A549 (cell line): ENCODE measurements around the gene MPP4. TPM values are rescaled to one million over a fixed set of nuclear protein-coding genes. Genes with fewer than 3 reads are reported as not detected.
"Not testable (repeated sequence)": the region's sequence is repeated elsewhere in the genome, so short reads cannot be mapped to it uniquely, and the experiment has no call there.

Experiments
- ATAC-seq, 2 experiments: fragments of 200-7000 bp in 1 of 2; fragments of >200 bp in 1 of 2; cut with Nextera tagmentation in 1 of 2; cut with Tn5 transposase in 1 of 2; 3 replicates each; pipeline versions ENCODE4 v1.8.0 to v1.9.1; 2018 to 2020; ENCODE audit warnings: mild to moderate bottlenecking in 1 of 2, moderate library complexity in 1 of 2
- CTCF ChIA-PET: fragments of 300-600 bp; sonication (Branson Sonifier 250); formaldehyde crosslinking; extraction: SDS; loops from one replicate; lab custom pipeline; 2021; ENCODE audit warnings: antibody characterized with exemption, inconsistent platforms; lab: Yijun Ruan, JAX
- POLR2A ChIA-PET: fragments of 350-600 bp; formaldehyde crosslinking; extraction: SDS; loops from one replicate; lab custom pipeline; 2021; ENCODE audit warnings: antibody characterized with exemption, inconsistent platforms; lab: Yijun Ruan, JAX
- DNase-seq, 2 experiments: peaks; one replicate each; pipeline versions ENCODE4 v3.0.0 to v3.0.0-alpha.2; 2011 to 2016; ENCODE audit warnings: low read depth in 1 of 2, low spot score in 1 of 2
- FAIRE-seq: peaks from 2 replicates; lab custom pipeline; 2011; peaks lifted over from hg19 to GRCh38; lab: Jason Lieb, UNC
- H3K27ac ChIP-seq, 2 experiments: fragments of >200 bp; sonication (Bioruptor Twin); formaldehyde crosslinking; 3 replicates each; pipeline ENCODE4 v1.5.1; 2016 to 2017
- H3K4me1 ChIP-seq: fragments of >200 bp; sonication (Bioruptor Twin); formaldehyde crosslinking; 3 replicates; pipeline ENCODE4 v1.6.1; 2016
- H3K4me2 ChIP-seq: fragments of >200 bp; sonication (Bioruptor Twin); formaldehyde crosslinking; 3 replicates; pipeline ENCODE4 v1.6.1; 2016
- H3K4me3 ChIP-seq: fragments of >200 bp; sonication (Bioruptor Twin); formaldehyde crosslinking; 3 replicates; pipeline ENCODE4 v1.5.1; 2016
- H3K9me3 ChIP-seq: fragments of >200 bp; sonication (Bioruptor Twin); formaldehyde crosslinking; 3 replicates; pipeline ENCODE4 v1.6.1; 2016
- BCL3 ChIP-seq: fragments of >200 bp; sonication (Bioruptor Twin); formaldehyde crosslinking; IDR thresholded peaks from 3 replicates; pipeline ENCODE4 v1.6.1; 2016
- CBX2 ChIP-seq: fragments of 200-600 bp; sonication (generic); IDR thresholded peaks from 2 replicates; pipeline ENCODE4 v1.6.1; 2016; ENCODE audit warnings: low read depth, mild to moderate bottlenecking, borderline replicate concordance
- CHD2 ChIP-seq: fragments of 150-350 bp; IDR thresholded peaks from 2 replicates; pipeline ENCODE4 v1.6.1; 2014; ENCODE audit warnings: low read length; ENCODE audit not compliant: partially characterized antibody
- E2F6 ChIP-seq: IDR thresholded peaks from 2 replicates; pipeline ENCODE4 v1.6.1; 2012; ENCODE audit warnings: low read depth, borderline replicate concordance
- EHMT2 ChIP-seq: fragments of 200-600 bp; sonication (generic); IDR thresholded peaks from 2 replicates; pipeline ENCODE4 v1.6.1; 2016; ENCODE audit warnings: antibody characterized with exemption, low read depth, mild to moderate bottlenecking, moderate library complexity
- FOXS1 ChIP-seq: fragments of 250-450 bp; sonication (Bioruptor Pico); IDR thresholded peaks from 2 replicates; pipeline ENCODE4 v1.5.0; 2020; ENCODE audit warnings: mild to moderate bottlenecking, moderate library complexity
- HDAC2 ChIP-seq: fragments of 200-600 bp; sonication (generic); IDR thresholded peaks from 2 replicates; pipeline ENCODE4 v1.6.1; 2016
- HEYL ChIP-seq: fragments of 250-450 bp; sonication (Bioruptor Pico); IDR thresholded peaks from 2 replicates; pipeline ENCODE4 v1.8.0; 2021; ENCODE audit warnings: mild to moderate bottlenecking, moderate library complexity
- HMGXB4 ChIP-seq: fragments of 250-450 bp; sonication (Bioruptor Pico); IDR thresholded peaks from 2 replicates; pipeline ENCODE4 v1.5.0; 2021; ENCODE audit warnings: mild to moderate bottlenecking, moderate library complexity, borderline replicate concordance
- HOXB13 ChIP-seq: fragments of 250-450 bp; sonication (Bioruptor Pico); IDR thresholded peaks from 2 replicates; pipeline ENCODE4 v1.5.0; 2020; ENCODE audit warnings: low read depth, mild to moderate bottlenecking, moderate library complexity
- JUNB ChIP-seq: fragments of >200 bp; sonication (Bioruptor Twin); formaldehyde crosslinking; IDR thresholded peaks from 2 replicates; pipeline ENCODE4 v1.6.1; 2016
- MAFK ChIP-seq: fragments of 450-650 bp; IDR thresholded peaks from 2 replicates; pipeline ENCODE4 v1.6.1; 2014; ENCODE audit not compliant: partially characterized antibody
- PBX3 ChIP-seq: IDR thresholded peaks from 2 replicates; pipeline ENCODE4 v1.6.1; 2012
- RCOR1 ChIP-seq: fragments of 150-350 bp; IDR thresholded peaks from 2 replicates; pipeline ENCODE4 v1.6.1; 2014; ENCODE audit warnings: antibody characterized with exemption, low read length, low read depth
- REST ChIP-seq: fragments of 200-600 bp; sonication (generic); IDR thresholded peaks from 2 replicates; pipeline ENCODE4 v1.6.1; 2016; ENCODE audit warnings: antibody characterized with exemption, mild to moderate bottlenecking, moderate library complexity
- RFX5 ChIP-seq: fragments of 450-650 bp; IDR thresholded peaks from 2 replicates; pipeline ENCODE4 v1.7.1; 2014; ENCODE audit warnings: antibody characterized with exemption, mild to moderate bottlenecking, moderate library complexity
- RNF2 ChIP-seq: fragments of 200-600 bp; sonication (generic); IDR thresholded peaks from 2 replicates; pipeline ENCODE4 v1.6.1; 2016; ENCODE audit warnings: low read depth, mild to moderate bottlenecking, antibody characterized with exemption, moderate library complexity, borderline replicate concordance
- SREBF2 ChIP-seq: fragments of 450-650 bp; IDR thresholded peaks from 2 replicates; pipeline ENCODE4 v1.6.1; 2014; ENCODE audit warnings: mild to moderate bottlenecking, moderate library complexity
- ZC3H11A ChIP-seq: fragments of 450-650 bp; IDR thresholded peaks from 2 replicates; pipeline ENCODE4 v1.6.1; 2014; ENCODE audit warnings: antibody characterized with exemption, mild to moderate bottlenecking
- ZFP36 ChIP-seq: fragments of 450-650 bp; IDR thresholded peaks from 2 replicates; pipeline ENCODE4 v1.6.1; 2014; ENCODE audit warnings: borderline replicate concordance; ENCODE audit not compliant: partially characterized antibody
- ZNF302 ChIP-seq: fragments of 250-450 bp; sonication (Bioruptor Pico); IDR thresholded peaks from 2 replicates; pipeline ENCODE4 v1.9.0; 2021; ENCODE audit warnings: inconsistent platforms, mild to moderate bottlenecking, moderate library complexity
- WGBS: methylation state at CpG from one replicate; pipeline ENCODE4 v1.1.6; 2017; ENCODE audit errors: missing lambda C conversion rate; 5-methylcytosine and 5-hydroxymethylcytosine counted together
- polyA plus RNA-seq, 4 experiments: library from polyadenylated mRNA; depleted of rRNA in 3 of 4; stranded (reverse); fragments of >200 nt; fragmentation: RNase III in 1 of 4; extraction: RNeasy Plus Mini Kit Qiagen cat#74134 plus additional on column Dnase treatment in 1 of 4; gene quantifications; 2 replicates in 3 of 4; 3 replicates in 1 of 4; pipeline ENCODE4 v1.2.3, GENCODE V29; 2011 to 2017

The MPP4 gene
- polyA plus RNA-seq, 2 of the 4 experiments (the other 2 are of a cell fraction), result 0.06 to 0.19 TPM

- Histone ChIP-seq H3K27ac (no peak overlapping the region), H3K4me2 (no peak overlapping the region), H3K9me3 (no peaks in the 10 kb centered on the region), H3K4me3 (no peak overlapping the region), H3K4me1 (no peaks in the 10 kb centered on the region)
- ATAC-seq (no peak), FAIRE-seq (no peak), DNase-seq (no peak)
- 47% methylated on average over 3 of the region's 3 CpGs for WGBS
- TF ChIP-seq CHD2 (no peak), RCOR1 (no peak)
- CTCF ChIA-PET, result interaction anchor here (0.6 kb wide), 1 partner anchor 13 kb away, joined by 3 read pairs; no protein-coding TSS in a partner anchor
- POLR2A ChIA-PET, result no interaction called here
Observed at GRCh38 chr2:201674298-201674697, 24.1 kb downstream of the MPP4 start.

GRCh38 chr2:201673546-201673945 is 24.9 kb downstream of the MPP4 start:
- no peak for FAIRE-seq
- CTCF ChIA-PET, result no interaction called here
- DNase-seq, result no peak
- no peak for ATAC-seq
- no peaks in the 10 kb centered on the region for H3K9me3 ChIP-seq
- 4% methylated on average over 2 of the region's 2 CpGs for WGBS
- no peak overlapping the region for H3K27ac ChIP-seq
- no peak for TF ChIP-seq CBX2
- TF ChIP-seq RFX5, result no peak
- TF ChIP-seq ZC3H11A, result no peak
- TF ChIP-seq E2F6, result no peak
- TF ChIP-seq BCL3, result no peak
- TF ChIP-seq HDAC2, result no peak
- TF ChIP-seq PBX3, result no peak
- no peak for TF ChIP-seq ZFP36
- TF ChIP-seq FOXS1 (CRISPR knock-in tag), result no peak
- TF ChIP-seq HOXB13 (CRISPR knock-in tag), result no peak
- TF ChIP-seq MAFK, result no peak
- TF ChIP-seq HEYL (CRISPR knock-in tag), result no peak
- TF ChIP-seq RNF2, result no peak
- TF ChIP-seq SREBF2, result no peak
- no peak for TF ChIP-seq JUNB
- H3K4me2 ChIP-seq, result no peak overlapping the region
- H3K4me3 ChIP-seq, result no peak overlapping the region
- H3K4me1 ChIP-seq, result no peaks in the 10 kb centered on the region
- POLR2A ChIA-PET, result no interaction called here

GRCh38 chr2:201671205-201671604 is 27.2 kb downstream of the MPP4 start:
- H3K4me2 ChIP-seq, H3K27ac ChIP-seq, H3K9me3 ChIP-seq, H3K4me1 ChIP-seq, DNase-seq, ATAC-seq, FAIRE-seq, POLR2A ChIA-PET, CTCF ChIA-PET, H3K4me3 ChIP-seq: not testable (repeated sequence)
- 21% methylated on average over 3 of the region's 4 CpGs for WGBS

GRCh38 chr2:201669865-201670264 is 28.6 kb downstream of the MPP4 start:
- FAIRE-seq (no peak), DNase-seq (no peak), ATAC-seq (no peak)
- 82% methylated on average over 1 of the region's 1 CpG for WGBS
- Histone ChIP-seq H3K27ac (no peak overlapping the region), H3K4me1 (no peaks in the 10 kb centered on the region), H3K4me2 (no peak overlapping the region), H3K9me3 (no peaks in the 10 kb centered on the region), H3K4me3 (no peak overlapping the region)
- ChIA-PET POLR2A (no interaction called here), CTCF (interaction anchor here (1.2 kb wide), 1 partner anchor 433 kb away, joined by 3 read pairs; no protein-coding TSS in a partner anchor)
- TF ChIP-seq BCL3, result no peak
- TF ChIP-seq ZNF302 (CRISPR knock-in tag), result no peak
- no peak for TF ChIP-seq HMGXB4 (CRISPR knock-in tag)
- TF ChIP-seq MAFK, result peak; percentile 84
- no peak for TF ChIP-seq EHMT2
- TF ChIP-seq REST, result no peak
